GM12801 (cell line): ENCODE data around the gene RDH12.
"Not testable (repeated sequence)": the region's sequence is repeated elsewhere in the genome, so short reads cannot be mapped to it uniquely, and the experiment has no call there.

ENCODE experiments used
- TF ChIP-seq, protein P1 (sequence below): IDR thresholded peaks from one replicate; pipeline ENCODE4 v1.5.1; 2011; ENCODE audit warnings: control low read depth; ENCODE audit not compliant: insufficient read length; ENCODE audit errors: extremely low read depth

Gene RDH12

DNA sequence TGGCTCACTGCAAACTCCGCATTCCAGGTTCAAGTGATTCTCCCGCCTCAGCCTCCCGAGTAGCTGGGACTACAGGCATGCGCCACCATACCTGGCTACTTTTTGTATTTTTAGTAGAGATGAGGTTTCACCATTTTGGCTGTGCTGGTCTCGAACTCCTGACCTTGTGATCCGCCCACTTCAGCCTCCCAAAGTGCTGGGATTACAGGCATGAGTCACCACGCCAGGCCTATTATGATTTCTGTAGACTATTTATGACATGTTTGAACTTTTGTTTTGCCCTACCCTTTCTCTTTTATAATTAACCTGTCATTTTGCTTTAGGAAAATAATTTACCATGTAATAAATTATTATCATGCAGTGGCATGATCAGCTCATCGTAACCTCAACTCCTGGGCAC, at the start of gene RDH12:
Gene RDH12 (plus strand): TSS at position 395 of the 400 bp plus-strand sequence. CDS start 20,757 bp downstream, outside the sequence.
- TF ChIP-seq, protein P1, sequence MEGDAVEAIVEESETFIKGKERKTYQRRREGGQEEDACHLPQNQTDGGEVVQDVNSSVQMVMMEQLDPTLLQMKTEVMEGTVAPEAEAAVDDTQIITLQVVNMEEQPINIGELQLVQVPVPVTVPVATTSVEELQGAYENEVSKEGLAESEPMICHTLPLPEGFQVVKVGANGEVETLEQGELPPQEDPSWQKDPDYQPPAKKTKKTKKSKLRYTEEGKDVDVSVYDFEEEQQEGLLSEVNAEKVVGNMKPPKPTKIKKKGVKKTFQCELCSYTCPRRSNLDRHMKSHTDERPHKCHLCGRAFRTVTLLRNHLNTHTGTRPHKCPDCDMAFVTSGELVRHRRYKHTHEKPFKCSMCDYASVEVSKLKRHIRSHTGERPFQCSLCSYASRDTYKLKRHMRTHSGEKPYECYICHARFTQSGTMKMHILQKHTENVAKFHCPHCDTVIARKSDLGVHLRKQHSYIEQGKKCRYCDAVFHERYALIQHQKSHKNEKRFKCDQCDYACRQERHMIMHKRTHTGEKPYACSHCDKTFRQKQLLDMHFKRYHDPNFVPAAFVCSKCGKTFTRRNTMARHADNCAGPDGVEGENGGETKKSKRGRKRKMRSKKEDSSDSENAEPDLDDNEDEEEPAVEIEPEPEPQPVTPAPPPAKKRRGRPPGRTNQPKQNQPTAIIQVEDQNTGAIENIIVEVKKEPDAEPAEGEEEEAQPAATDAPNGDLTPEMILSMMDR: not testable (repeated sequence)

DNA sequence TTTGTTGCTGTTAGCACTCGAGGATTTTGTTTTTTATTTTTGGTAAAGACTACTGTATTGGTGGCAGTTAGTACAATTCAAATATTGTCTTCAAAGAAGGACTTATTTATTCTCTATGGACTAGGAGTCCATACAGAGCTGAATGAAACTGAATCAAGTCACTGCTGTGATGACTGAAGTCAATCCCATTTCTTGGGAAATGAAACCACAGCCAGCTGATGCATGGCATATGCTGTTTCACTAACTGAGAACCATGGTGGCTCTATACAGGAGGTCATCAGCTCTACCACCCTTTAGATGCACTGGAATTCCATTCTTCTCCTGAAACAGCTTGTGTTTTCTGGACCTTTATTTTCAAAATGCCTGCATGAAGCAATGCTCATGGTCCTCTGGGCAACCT, 49.5 kb upstream of the RDH12 start:
- TF ChIP-seq, protein P1: no peak

DNA sequence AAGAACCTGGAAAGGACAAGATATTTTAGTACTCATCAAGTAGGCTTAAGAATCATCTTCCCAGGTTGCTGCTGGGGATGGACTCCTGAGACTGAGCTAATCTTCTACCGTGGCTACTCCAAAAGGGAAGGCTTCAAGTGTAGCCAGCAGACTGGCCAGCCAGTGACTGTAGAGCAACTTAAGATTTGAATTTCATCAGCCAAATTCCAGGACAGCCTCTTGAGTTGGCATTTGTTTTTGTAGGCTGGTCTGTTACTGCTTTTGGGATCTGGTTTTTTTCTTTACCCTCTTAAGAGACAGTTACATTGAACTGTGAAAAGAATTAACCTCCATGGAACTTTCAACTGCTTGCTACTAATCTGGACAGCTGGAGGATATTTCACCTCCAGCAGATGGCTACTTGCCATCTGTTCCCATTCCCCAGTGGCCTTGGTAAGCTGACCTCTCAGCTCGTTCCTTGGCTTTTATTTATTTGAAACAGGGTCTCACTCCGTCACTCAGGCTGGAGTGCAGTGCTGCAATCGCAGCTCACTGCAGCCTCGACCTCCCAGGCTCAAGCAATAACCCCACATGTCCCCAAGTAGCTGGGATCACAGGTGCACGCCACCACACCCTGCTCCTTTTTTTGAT, 47.9 kb upstream of the RDH12 start:
- TF ChIP-seq, protein P1: no peak

DNA sequence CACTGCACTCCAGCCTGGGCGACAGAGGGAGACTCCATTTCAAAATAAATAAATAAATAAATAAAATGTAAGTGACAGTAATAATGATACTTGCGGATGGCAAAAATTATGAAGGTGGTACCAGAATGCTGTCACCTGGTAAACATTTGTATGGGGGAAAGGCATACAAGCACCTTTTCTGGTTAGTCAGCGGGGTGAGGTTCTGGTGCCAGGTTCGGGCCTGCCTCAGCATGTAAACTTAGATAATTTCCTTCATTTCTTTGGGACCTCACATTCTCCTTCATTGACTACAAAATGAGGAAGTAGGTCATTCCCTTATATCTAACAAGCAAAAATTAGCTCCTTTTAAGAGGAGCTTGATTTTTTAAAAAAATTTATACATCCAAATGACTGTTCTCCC, 38.1 kb upstream of the RDH12 start:
- TF ChIP-seq, protein P1: no peak

DNA sequence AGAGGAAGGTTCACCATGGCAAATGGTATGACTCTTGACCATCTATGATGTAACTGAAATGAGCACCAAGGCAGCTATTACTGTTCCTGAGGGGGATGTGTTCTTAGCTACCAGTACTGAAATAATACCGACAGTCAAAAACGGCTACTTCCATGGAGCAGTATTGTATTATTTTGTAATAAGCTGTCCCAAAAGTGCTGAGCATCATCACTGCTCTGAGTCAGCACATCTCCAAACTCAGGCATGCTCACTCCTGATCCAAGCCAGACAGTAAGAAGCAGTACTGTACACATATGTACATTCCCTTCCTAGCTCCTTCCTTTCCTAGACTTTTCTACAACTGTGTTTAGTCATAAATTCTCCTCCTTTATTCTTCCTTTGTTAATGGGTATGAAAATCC, 35.8 kb upstream of the RDH12 start:
- TF ChIP-seq, protein P1: no peak

DNA sequence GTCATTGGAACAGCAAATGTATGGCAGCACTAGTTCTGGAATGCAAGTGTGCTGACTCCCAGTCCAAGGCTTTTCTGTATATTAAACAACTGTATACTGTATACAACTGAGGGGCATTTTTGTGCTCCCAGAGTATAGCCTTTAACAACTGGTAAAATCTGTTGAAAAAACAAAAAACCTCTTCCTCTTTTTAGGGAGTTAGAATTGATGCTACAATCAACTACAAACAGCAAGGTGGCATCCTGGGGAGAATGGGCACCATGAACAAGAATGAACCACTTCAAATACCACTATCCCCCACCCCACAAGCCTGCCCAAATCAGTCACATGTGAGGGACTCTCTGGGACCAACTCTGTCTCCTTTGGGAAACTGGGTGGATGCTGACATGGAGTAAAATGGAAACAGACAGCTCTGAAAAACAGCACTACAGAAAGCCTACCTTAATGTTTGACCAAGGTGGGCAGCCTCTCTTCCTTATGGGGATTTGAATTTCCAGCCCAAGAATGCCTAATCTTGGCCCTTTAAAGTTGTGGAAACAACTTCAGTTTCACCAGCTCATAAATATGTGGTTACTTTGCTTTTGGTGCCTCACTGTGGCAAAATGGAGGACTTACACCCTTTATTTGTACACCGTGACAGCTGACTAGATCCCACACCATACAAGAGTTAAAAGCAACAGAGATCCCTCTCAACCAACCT, 34.8 kb upstream of the RDH12 start:
- TF ChIP-seq, protein P1: no peak

DNA sequence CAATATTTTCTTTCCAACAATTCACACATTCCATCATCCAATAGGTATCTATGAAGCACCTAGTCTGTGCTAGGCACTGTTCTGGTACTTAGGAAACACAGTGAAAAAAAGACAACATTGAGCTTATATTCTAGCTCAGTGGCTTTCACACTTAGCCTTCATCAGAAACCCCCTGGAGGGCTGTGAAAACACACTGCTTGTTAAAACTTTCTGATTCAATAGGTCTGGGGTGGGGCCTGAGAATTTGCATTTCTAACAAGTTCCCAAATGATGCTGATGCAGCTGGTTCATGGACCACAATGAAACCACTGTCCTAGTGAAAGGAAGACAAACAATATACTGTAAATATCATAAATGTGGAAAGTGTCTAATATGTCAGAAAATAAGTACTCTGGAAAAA, 33.1 kb upstream of the RDH12 start:
- TF ChIP-seq, protein P1: no peak
